Thyroid gland (tissue), 4 donors: Measurements from ENCODE around the gene SELENOF. TPM values are rescaled to one million over a fixed set of nuclear protein-coding genes. Genes with fewer than 3 reads are reported as not detected.
"Not testable (repeated sequence)": the region's sequence is repeated elsewhere in the genome, so short reads cannot be mapped to it uniquely, and the experiment has no call there.

Source experiments
- DNase-seq, 2 donors: peaks; one replicate each; pipeline ENCODE4 v3.0.0-alpha.2; 2019
- H3K27ac ChIP-seq, 3 donors: fragments of 200-600 bp; sonication (generic); 1 replicate in 2 of 3; 2 replicates in 1 of 3; pipeline ENCODE4 v1.5.1; 2016 to 2019; ENCODE audit warnings: mild to moderate bottlenecking in 1 of 3, moderate library complexity in 1 of 3
- H3K27me3 ChIP-seq: fragments of 200-600 bp; sonication (generic); one replicate; pipeline ENCODE4 v1.5.1; 2019
- H3K36me3 ChIP-seq, 2 donors: fragments of 200-600 bp; sonication (generic); one replicate each; pipeline ENCODE4 v1.5.1; 2016 to 2019
- H3K4me1 ChIP-seq, 2 donors: fragments of 200-600 bp; sonication (generic); one replicate each; pipeline ENCODE4 v1.5.1; 2017 to 2019
- H3K4me3 ChIP-seq, 3 donors: fragments of 200-600 bp; sonication (generic); replicated peaks in 1 of 3; 1 replicate in 2 of 3; 2 replicates in 1 of 3; pipeline ENCODE4 v1.5.1; 2016; ENCODE audit warnings: mild to moderate bottlenecking in 1 of 3
- H3K9me3 ChIP-seq: fragments of 200-600 bp; sonication (generic); one replicate; pipeline ENCODE4 v1.5.1; 2017
- CTCF ChIP-seq, 6 experiments: fragments of 200-600 bp in 3 of 6; fragments of 450-650 bp in 3 of 6; sonication (generic) in 3 of 6; IDR thresholded peaks; one replicate each; pipeline ENCODE4 v1.5.1; 2016 to 2019; ENCODE audit warnings: antibody characterized with exemption in 6 of 6, mild to moderate bottlenecking in 2 of 6, inconsistent platforms in 1 of 6, moderate library complexity in 1 of 6
- POLR2A ChIP-seq, 2 donors: fragments of 450-650 bp; IDR thresholded peaks; one replicate each; pipeline ENCODE4 v1.6.1; 2017; ENCODE audit warnings: antibody characterized with exemption in 2 of 2, mild to moderate bottlenecking in 2 of 2, moderate library complexity in 1 of 2
- WGBS, 2 donors: methylation state at CpG; one replicate each; pipeline ENCODE4 v1.1.5; 2017; 5-methylcytosine and 5-hydroxymethylcytosine counted together
- intact Hi-C: fragments of 100-400 bp; cut with DNase I; formaldehyde crosslinking; loops from one replicate; pipeline ENCODE4 v1.15.1; 2023
- total RNA-seq, 4 donors: library from RNA; depleted of rRNA; stranded (reverse); fragments of >200 nt; gene quantifications; one replicate each; pipeline ENCODE4 v1.2.3, GENCODE V29; 2016

Gene SELENOF
- total RNA-seq, 4 donors from 2014 or later: 232 to 299 (median 288) TPM

GRCh38 chr1:86868477-86868876 is 45.4 kb downstream of the SELENOF start:
- no peaks in the 10 kb centered on the region for H3K9me3 ChIP-seq
- no peak overlapping the region for H3K4me3 ChIP-seq
- H3K27me3 ChIP-seq: no peaks in the 10 kb centered on the region
- H3K4me1 ChIP-seq: no peaks in the 10 kb centered on the region
- H3K36me3 ChIP-seq: no peaks in the 10 kb centered on the region
- TF ChIP-seq CTCF (IDR thresholded peaks at IDR 0.05): no peak
- no peak for TF ChIP-seq POLR2A (IDR thresholded peaks at IDR 0.05)
- H3K27ac ChIP-seq: no peak overlapping the region
- 91 to 95% methylated on average over 1 of the region's 1 CpG for WGBS, 2 donors
- intact Hi-C loops: no loop called here
- no peak for DNase-seq

- H3K27me3 ChIP-seq, H3K36me3 ChIP-seq, intact Hi-C loops, H3K4me3 ChIP-seq, DNase-seq, H3K27ac ChIP-seq, H3K9me3 ChIP-seq, H3K4me1 ChIP-seq: not testable (repeated sequence)
- 93 to 98% methylated on average over 4 of the region's 4 CpGs for WGBS, 2 donors
Observed at GRCh38 chr1:86867278-86867677, 46.6 kb downstream of the SELENOF start.

- no peak for TF ChIP-seq POLR2A (IDR thresholded peaks at IDR 0.05)
- no peak for TF ChIP-seq CTCF (IDR thresholded peaks at IDR 0.05)
- Histone ChIP-seq H3K4me1 (no peaks in the 10 kb centered on the region), H3K27me3 (no peaks in the 10 kb centered on the region), H3K36me3 (no peaks in the 10 kb centered on the region), H3K4me3 (no peak overlapping the region), H3K27ac (no peak overlapping the region), H3K9me3 (no peaks in the 10 kb centered on the region)
- intact Hi-C loops: no loop called here
- no peak for DNase-seq
Observed at GRCh38 chr1:86866665-86867064, 47.3 kb downstream of the SELENOF start.

- H3K36me3 ChIP-seq: no peaks in the 10 kb centered on the region
- no peak overlapping the region for H3K27ac ChIP-seq
- WGBS, 2 donors: 63 to 97% methylated on average over 6 of the region's 6 CpGs
- no peaks in the 10 kb centered on the region for H3K27me3 ChIP-seq
- intact Hi-C loops: no loop called here
- no peaks in the 10 kb centered on the region for H3K9me3 ChIP-seq
- H3K4me3 ChIP-seq: no peak overlapping the region
- TF ChIP-seq CTCF (IDR thresholded peaks at IDR 0.05): no peak
- TF ChIP-seq POLR2A (IDR thresholded peaks at IDR 0.05): no peak
- DNase-seq: no peak
- H3K4me1 ChIP-seq: no peaks in the 10 kb centered on the region
Observed at GRCh38 chr1:86865973-86866637, 47.8 kb downstream of the SELENOF start.

GRCh38 chr1:86862920-86863319 is 51.0 kb downstream of the SELENOF start:
- whole genome bisulfite sequencing, 2 donors: 93 to 100% methylated on average over 2 of the region's 2 CpGs
- no peaks in the 10 kb centered on the region for H3K36me3 ChIP-seq
- no peak for DNase-seq
- H3K27me3 ChIP-seq: no peaks in the 10 kb centered on the region
- H3K4me1 ChIP-seq: no peaks in the 10 kb centered on the region
- no peak overlapping the region for H3K4me3 ChIP-seq
- H3K9me3 ChIP-seq: no peaks in the 10 kb centered on the region
- intact Hi-C loops: no loop called here
- no peak overlapping the region for H3K27ac ChIP-seq
- no peak for TF ChIP-seq CTCF (IDR thresholded peaks at IDR 0.05)
- no peak for TF ChIP-seq POLR2A (IDR thresholded peaks at IDR 0.05)
